OCI-LY7 (cell line): ENCODE data around the gene NAV3. TPM values are rescaled to one million over a fixed set of nuclear protein-coding genes. Genes with fewer than 3 reads are reported as not detected.

Experiments used
- BruUV-seq: library from RNA; stranded (reverse); fragments of 400-500 nt; replicated peaks from 2 replicates; lab custom pipeline; 2021; lab: Mats Ljungman, UMichigan
- CTCF ChIA-PET: fragments of 300-600 bp; sonication (Branson Sonifier 250); formaldehyde crosslinking; loops from one replicate; lab custom pipeline; 2022; ENCODE audit warnings: antibody characterized with exemption; ENCODE audit not compliant: unreplicated experiment; lab: Charles Lee
- POLR2A ChIA-PET: fragments of 300-600 bp; sonication (Branson Sonifier 250); formaldehyde crosslinking; loops from one replicate; lab custom pipeline; 2022; ENCODE audit warnings: antibody characterized with exemption; lab: Charles Lee
- DNase-seq: peaks from one replicate; pipeline ENCODE4 v3.0.0-alpha.2; 2015; ENCODE audit warnings: low spot score
- H2AFZ ChIP-seq: fragments of 200-600 bp; sonication (generic), shearing (Covaris generic); 2 replicates; pipeline ENCODE4 v1.6.1; 2014; ENCODE audit warnings: mild to moderate bottlenecking, antibody characterized with exemption, low read length, moderate library complexity
- H3K27ac ChIP-seq: fragments of 200-600 bp; sonication (generic); 2 replicates; pipeline ENCODE4 v1.5.1; 2014; ENCODE audit warnings: mixed run types, low read depth, mild to moderate bottlenecking, moderate library complexity, low read length, inconsistent platforms; ENCODE audit not compliant: poor library complexity, severe bottlenecking
- H3K36me3 ChIP-seq: fragments of 200-600 bp; sonication (generic); 2 replicates; pipeline ENCODE4 v1.6.1; 2014; ENCODE audit warnings: mild to moderate bottlenecking, antibody characterized with exemption, low read length, moderate library complexity, mixed read lengths; ENCODE audit not compliant: insufficient read depth
- H3K4me1 ChIP-seq: fragments of 200-600 bp; sonication (generic); 2 replicates; pipeline ENCODE4 v1.5.1; 2014; ENCODE audit warnings: mild to moderate bottlenecking, low read length; ENCODE audit not compliant: insufficient read depth, poor library complexity, severe bottlenecking
- H3K4me2 ChIP-seq: fragments of 200-600 bp; sonication (generic); 2 replicates; pipeline ENCODE4 v1.6.1; 2014; ENCODE audit warnings: mild to moderate bottlenecking, low read length
- H3K4me3 ChIP-seq: fragments of 200-600 bp; sonication (generic); 2 replicates; pipeline ENCODE4 v1.5.1; 2014; ENCODE audit warnings: mild to moderate bottlenecking, low read depth, low read length; ENCODE audit not compliant: poor library complexity, severe bottlenecking
- H3K79me2 ChIP-seq: fragments of 200-600 bp; sonication (generic); 2 replicates; pipeline ENCODE4 v1.6.1; 2016; ENCODE audit warnings: low read depth, mild to moderate bottlenecking, low read length, moderate library complexity, mixed read lengths; ENCODE audit not compliant: insufficient read depth
- H3K9me2 ChIP-seq: fragments of 200-600 bp; sonication (generic); 2 replicates; pipeline ENCODE4 v1.6.1; 2016; ENCODE audit warnings: mild to moderate bottlenecking, low read length, mixed read lengths; ENCODE audit not compliant: insufficient read depth
- H3K9me3 ChIP-seq: fragments of 200-600 bp; sonication (generic); 2 replicates; pipeline ENCODE4 v1.6.1; 2014; ENCODE audit warnings: mild to moderate bottlenecking, mixed run types, low read length, mixed read lengths
- H4K20me1 ChIP-seq: fragments of 200-600 bp; sonication (generic); 2 replicates; pipeline ENCODE4 v1.6.1; 2014; ENCODE audit warnings: mild to moderate bottlenecking, antibody characterized with exemption, low read length, moderate library complexity, mixed read lengths; ENCODE audit not compliant: insufficient read depth
- EZH2phosphoT487 ChIP-seq: fragments of 200-600 bp; sonication (generic); IDR thresholded peaks from 2 replicates; pipeline ENCODE4 v1.6.1; 2018; ENCODE audit warnings: low read depth, borderline replicate concordance, mild to moderate bottlenecking, mixed run types, antibody characterized with exemption, low read length, moderate library complexity, mixed read lengths
- intact Hi-C: fragments of 100-400 bp; cut with micrococcal nuclease; formaldehyde crosslinking; loops from one replicate; pipeline ENCODE4 v1.10.0; 2022; ENCODE audit not compliant: unreplicated experiment
- total RNA-seq, 2 experiments: library from RNA; depleted of rRNA in 1 of 2; stranded (reverse); fragments of >200 nt in 1 of 2; shearing (Covaris generic) in 1 of 2; gene quantifications; 2 replicates each; pipeline ENCODE4 v1.2.3, GENCODE V29; 2014 to 2022
- TF ChIP-seq, protein P1 (sequence below): fragments of 200-600 bp; sonication (generic); conservative IDR thresholded peaks from 2 replicates; pipeline ENCODE4 v1.5.1; 2014; ENCODE audit warnings: mild to moderate bottlenecking, antibody characterized with exemption, low read length, moderate library complexity, mixed read lengths

Gene NAV3
- total RNA-seq, 2 experiments from 2014 or later: 0.68 to 1.6 TPM

DNA sequence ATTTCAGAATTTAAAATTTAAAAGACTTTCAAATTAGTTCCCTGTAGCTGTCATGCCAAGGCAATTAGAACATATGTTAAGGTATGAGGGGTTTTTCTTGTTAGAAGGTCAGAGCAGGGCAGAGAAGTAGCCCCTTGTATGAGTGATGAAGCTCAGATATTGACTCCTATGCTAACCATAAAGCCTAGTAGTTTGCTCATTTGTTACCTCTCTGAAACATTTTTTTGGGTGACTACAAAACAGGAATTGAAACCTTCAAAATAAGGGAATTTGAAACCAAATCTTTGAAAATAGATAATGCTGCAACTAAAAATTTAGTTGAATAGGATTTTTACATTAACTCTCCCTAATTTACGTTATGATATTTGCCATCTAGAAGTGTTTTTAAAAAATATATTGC lies 333.5 kb downstream of the NAV3 start:
- Histone ChIP-seq H3K4me3 (no peak overlapping the region), H3K4me2 (no peak overlapping the region), H4K20me1 (no peaks in the 10 kb centered on the region), H3K79me2 (no peaks in the 10 kb centered on the region), H3K4me1 (peaks cover 5% of the 10 kb centered on the region), H3K36me3 (no peaks in the 10 kb centered on the region), H2AFZ (no peak overlapping the region), H3K9me2 (no peaks in the 10 kb centered on the region), H3K9me3 (no peaks in the 10 kb centered on the region), H3K27ac (no peak overlapping the region)
- POLR2A ChIA-PET: no interaction called here
- BruUV-seq: no TSS peak
- no peak for TF ChIP-seq EZH2phosphoT487
- TF ChIP-seq, protein P1, sequence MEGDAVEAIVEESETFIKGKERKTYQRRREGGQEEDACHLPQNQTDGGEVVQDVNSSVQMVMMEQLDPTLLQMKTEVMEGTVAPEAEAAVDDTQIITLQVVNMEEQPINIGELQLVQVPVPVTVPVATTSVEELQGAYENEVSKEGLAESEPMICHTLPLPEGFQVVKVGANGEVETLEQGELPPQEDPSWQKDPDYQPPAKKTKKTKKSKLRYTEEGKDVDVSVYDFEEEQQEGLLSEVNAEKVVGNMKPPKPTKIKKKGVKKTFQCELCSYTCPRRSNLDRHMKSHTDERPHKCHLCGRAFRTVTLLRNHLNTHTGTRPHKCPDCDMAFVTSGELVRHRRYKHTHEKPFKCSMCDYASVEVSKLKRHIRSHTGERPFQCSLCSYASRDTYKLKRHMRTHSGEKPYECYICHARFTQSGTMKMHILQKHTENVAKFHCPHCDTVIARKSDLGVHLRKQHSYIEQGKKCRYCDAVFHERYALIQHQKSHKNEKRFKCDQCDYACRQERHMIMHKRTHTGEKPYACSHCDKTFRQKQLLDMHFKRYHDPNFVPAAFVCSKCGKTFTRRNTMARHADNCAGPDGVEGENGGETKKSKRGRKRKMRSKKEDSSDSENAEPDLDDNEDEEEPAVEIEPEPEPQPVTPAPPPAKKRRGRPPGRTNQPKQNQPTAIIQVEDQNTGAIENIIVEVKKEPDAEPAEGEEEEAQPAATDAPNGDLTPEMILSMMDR: no peak
- DNase-seq: no peak
- intact Hi-C loops: no loop called here
- CTCF ChIA-PET: no interaction called here

DNA sequence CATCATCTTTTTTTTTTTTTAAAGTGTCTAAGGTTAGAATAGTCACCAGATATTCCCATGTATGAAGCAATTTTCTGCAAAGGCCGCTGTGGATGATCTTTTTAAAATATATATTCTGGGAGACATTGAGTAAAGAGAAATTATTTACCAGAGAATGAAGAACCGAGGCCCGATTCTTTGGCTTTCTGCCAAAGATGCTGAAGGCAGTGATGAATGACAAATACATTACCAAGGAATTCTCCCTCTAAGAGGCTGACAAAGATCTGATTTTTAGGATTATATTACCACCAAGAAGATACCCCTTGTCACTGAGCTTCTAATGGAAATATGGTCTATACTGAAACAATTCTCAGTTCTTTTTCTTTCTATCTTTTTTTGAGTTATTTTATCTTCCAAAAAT lies 336.8 kb downstream of the NAV3 start:
- Histone ChIP-seq H3K4me1 (peaks cover 5% of the 10 kb centered on the region), H3K36me3 (no peaks in the 10 kb centered on the region), H2AFZ (no peak overlapping the region), H3K27ac (no peak overlapping the region), H3K4me2 (no peak overlapping the region), H3K79me2 (no peaks in the 10 kb centered on the region), H3K9me3 (no peaks in the 10 kb centered on the region), H3K4me3 (no peak overlapping the region), H4K20me1 (no peaks in the 10 kb centered on the region), H3K9me2 (no peaks in the 10 kb centered on the region)
- CTCF ChIA-PET: no interaction called here
- TF ChIP-seq, protein P1: no peak
- TF ChIP-seq EZH2phosphoT487: no peak
- no TSS peak for BruUV-seq
- no peak for DNase-seq
- POLR2A ChIA-PET: no interaction called here
- intact Hi-C loops: no loop called here

DNA sequence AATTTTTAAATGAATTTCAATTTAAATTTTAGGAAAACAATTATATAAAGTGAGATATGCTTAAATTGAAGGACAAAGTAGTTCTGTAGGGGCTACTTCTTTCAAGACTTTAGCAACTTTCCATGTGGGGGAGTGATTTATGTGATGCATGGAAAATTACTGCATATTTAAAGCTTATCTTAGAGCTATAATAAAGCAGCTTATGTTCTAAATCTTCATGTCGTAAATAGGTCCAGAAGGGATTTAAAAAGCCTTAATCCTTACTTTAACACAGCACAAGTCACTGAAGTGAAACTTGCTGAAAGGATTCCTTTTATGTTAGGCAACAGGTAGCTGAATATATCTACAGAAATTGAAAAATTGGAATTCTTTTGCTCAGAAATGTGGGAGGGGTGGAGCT lies 340.4 kb downstream of the NAV3 start:
- H3K4me1 ChIP-seq: no peaks in the 10 kb centered on the region
- no peaks in the 10 kb centered on the region for H3K36me3 ChIP-seq
- no peaks in the 10 kb centered on the region for H4K20me1 ChIP-seq
- TF ChIP-seq, protein P1: no peak
- TF ChIP-seq EZH2phosphoT487: no peak
- H3K4me3 ChIP-seq: no peak overlapping the region
- no peak overlapping the region for H3K4me2 ChIP-seq
- no peak for DNase-seq
- ChIA-PET POLR2A (no interaction called here), CTCF (no interaction called here)
- BruUV-seq: no TSS peak
- no peak overlapping the region for H2AFZ ChIP-seq
- H3K9me2 ChIP-seq: no peaks in the 10 kb centered on the region
- intact Hi-C loops: no loop called here
- H3K9me3 ChIP-seq: no peaks in the 10 kb centered on the region
- no peak overlapping the region for H3K27ac ChIP-seq
- H3K79me2 ChIP-seq: no peaks in the 10 kb centered on the region
